ENCODE results near the gene TCF7L1. TPM values are rescaled to one million over a fixed set of nuclear protein-coding genes. Genes with fewer than 3 reads are reported as not detected.

The TCF7L1 gene, protein sequence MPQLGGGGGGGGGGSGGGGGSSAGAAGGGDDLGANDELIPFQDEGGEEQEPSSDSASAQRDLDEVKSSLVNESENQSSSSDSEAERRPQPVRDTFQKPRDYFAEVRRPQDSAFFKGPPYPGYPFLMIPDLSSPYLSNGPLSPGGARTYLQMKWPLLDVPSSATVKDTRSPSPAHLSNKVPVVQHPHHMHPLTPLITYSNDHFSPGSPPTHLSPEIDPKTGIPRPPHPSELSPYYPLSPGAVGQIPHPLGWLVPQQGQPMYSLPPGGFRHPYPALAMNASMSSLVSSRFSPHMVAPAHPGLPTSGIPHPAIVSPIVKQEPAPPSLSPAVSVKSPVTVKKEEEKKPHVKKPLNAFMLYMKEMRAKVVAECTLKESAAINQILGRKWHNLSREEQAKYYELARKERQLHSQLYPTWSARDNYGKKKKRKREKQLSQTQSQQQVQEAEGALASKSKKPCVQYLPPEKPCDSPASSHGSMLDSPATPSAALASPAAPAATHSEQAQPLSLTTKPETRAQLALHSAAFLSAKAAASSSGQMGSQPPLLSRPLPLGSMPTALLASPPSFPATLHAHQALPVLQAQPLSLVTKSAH
- total RNA-seq (2022; extraction: Qiagen RNA extraction) = 8.3 to 12.0 TPM (median 10.7 TPM) in 5 replicates

DNA sequence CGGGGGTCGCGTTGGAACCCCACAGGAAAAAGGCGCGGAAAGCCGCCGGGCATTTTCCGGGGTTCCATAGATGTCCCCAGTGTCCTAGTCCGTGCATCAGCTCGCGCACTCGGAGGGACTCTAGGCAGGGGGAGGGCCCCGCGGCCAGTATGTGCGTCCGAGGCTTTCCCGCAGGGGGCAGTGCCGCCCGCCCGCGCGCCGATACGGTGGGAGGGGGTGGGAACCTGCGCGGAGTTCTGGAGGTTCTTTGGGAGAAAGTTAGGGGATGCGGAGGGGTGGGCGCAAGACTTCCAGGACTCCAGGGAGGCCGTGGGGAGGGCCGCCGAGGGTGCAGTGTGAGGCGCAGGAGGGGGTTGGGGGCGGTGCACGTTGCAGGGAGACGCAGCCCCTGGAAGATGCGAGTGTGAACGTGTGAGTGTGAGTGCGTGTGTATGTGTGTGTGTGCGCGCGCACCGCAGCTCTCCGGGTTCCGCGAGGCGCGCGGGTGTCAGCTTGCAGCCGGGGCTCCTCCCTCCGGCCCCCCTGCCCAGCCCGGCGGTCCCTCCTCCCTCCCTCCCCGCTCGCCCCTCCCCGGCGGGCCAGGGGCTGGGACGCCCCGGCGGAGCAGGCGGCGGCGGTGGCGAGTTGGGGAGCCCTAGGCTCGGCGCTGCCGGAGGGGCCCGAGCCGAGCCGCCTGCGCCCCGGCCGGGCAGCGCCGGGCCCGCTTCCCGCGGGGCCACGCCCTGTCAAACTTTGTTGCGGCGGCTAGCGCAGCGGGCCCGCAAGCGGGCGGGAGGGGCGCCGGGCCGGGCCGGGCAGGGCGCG, at the start of gene TCF7L1:
Gene TCF7L1 (plus strand): TSS at position 559 of the 804 bp plus-strand sequence. CDS start 293 bp downstream, outside the sequence.

DNA sequence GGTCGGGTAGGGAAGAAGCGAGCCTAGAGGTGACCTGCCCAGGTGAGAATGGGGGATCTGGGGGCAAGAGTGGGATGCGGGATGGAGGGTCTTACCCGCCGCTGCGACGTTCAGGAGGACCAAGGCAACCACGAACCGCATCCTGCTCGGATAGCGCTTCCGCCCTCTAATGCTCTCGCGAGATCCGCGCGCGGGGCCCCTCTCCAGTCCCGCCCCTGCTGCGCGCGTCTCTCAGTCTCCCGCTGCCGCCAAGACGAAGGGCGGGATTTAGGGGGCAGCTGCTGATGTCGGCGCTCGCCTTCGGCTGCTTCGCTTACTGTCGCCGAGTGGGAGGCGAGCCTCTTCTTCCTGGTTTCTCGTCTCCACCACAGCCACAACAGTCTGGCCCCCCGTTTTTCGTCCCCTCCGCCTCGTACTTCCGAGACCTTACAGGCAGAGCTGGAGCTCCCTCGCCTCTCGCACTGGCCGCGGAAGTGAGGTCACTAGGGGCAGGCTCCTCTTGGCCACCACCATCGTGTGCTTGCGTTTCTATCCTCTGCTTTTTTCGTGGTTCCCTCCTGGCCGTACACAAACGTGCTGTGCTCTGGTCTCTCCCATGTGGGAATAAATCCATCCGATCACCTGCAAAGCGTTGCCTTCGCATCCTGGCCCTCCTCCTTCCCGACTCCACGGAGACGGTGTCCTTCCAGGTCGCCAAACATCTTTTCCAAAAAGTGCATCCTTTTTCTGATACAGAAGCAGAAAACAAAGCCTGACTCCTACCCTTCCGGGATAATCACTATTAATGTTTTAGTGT, 194.8 kb downstream of the TCF7L1 start, which contains the start of gene TGOLN2:
Gene TGOLN2 (minus strand): TSS at position 168 of the 796 bp plus-strand sequence. CDS start 27 bp downstream, at position 141.

DNA sequence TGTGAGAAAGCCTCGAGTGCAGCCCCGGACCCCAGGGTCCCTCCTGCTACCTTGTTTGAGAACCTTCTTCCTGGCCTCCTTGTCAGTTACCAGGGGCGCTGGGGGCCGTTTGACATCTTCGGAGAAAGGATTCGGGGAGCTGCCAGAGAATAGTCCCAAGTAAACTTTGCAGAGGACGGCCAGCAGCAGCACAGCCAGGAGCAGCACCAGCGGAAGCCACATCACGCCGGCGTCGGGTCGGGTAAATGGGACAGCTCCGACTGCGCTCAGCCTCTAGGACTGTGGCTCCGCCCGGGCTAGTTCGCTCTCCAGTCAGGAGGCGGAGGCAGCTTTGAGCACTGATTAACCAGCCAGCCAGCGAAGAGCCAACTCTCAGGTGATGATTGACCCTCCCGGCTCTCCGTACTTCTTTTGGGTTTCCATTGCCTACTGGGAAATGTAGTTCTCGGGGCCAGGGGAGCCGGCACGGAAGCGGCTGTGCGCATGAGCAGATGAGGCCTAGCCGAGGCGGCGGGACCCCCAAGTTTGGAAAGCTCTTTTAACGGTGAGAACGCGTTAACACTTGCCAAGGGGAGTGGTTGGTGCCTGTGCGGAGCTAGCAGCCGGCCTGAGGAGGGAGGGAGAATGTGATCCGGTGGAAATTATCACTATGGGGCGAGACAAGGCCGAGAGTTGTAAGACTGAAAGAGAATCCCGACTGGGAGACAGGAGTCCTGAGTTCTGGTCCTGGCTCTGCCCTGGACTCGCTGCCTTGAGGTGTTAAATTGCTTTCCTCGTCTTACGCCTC, 221.3 kb downstream of the TCF7L1 start, which contains the start of the genes ELMOD3 and RETSAT:
Gene ELMOD3 (plus strand): TSS at position 484 of the 787 bp plus-strand sequence. CDS start 2,430 bp downstream, outside the sequence.
Gene RETSAT (minus strand): TSS at position 243 of the 787 bp plus-strand sequence. CDS start 21 bp downstream, at position 222.

Other genes starting within 250 kb of the TCF7L1 start
- gene TMSB10, start 227.7 kb upstream of the TCF7L1 start, total RNA-seq (2022; extraction: Qiagen RNA extraction) = 9,812 to 11,029 TPM (median 10,369 TPM) in 5 replicates
- gene KCMF1, start 162.2 kb upstream of the TCF7L1 start, total RNA-seq (2022; extraction: Qiagen RNA extraction) = 117 to 131 TPM (median 124 TPM) in 5 replicates
- 84.4 to 110 TPM (median 95.0 TPM) in 5 replicates for gene TGOLN2, start 194.6 kb downstream of the TCF7L1 start, total RNA-seq (2022; extraction: Qiagen RNA extraction)
- gene RETSAT, start 221.1 kb downstream of the TCF7L1 start, total RNA-seq (2022; extraction: Qiagen RNA extraction) = 53.9 to 56.5 TPM (median 55.0 TPM) in 5 replicates
- 9.2 to 11.7 TPM (median 10.0 TPM) in 5 replicates for gene ELMOD3, start 221.4 kb downstream of the TCF7L1 start, total RNA-seq (2022; extraction: Qiagen RNA extraction)

All from A549 treated with AZD2906 at 1 μM for 4 hours (cell line).